HEK293 (cell line): Measurements from ENCODE around the gene ATP6V1A.

Source experiments
- CTCF ChIA-PET: fragments of 350-600 bp; formaldehyde crosslinking; extraction: SDS; loops from one replicate; lab custom pipeline; 2021; ENCODE audit warnings: antibody characterized with exemption; lab: Yijun Ruan, JAX
- POLR2A ChIA-PET: fragments of 300-600 bp; formaldehyde crosslinking; extraction: SDS; loops from one replicate; lab custom pipeline; 2020; ENCODE audit warnings: antibody characterized with exemption, inconsistent platforms; lab: Yijun Ruan, JAX
- H3K27ac ChIP-seq: fragments of 200-500 bp; sonication (Bioruptor generic); 2 replicates; pipeline ENCODE4 v1.5.1; 2014; ENCODE audit warnings: low read depth, low read length, control low read depth, inconsistent platforms; ENCODE audit errors: extremely low read depth
- H3K36me3 ChIP-seq, 2 experiments: fragments of 200-500 bp in 1 of 2; sonication (Bioruptor generic) in 1 of 2; 1 replicate in 1 of 2; 2 replicates in 1 of 2; pipeline ENCODE4 v1.5.1; 2014 to 2017; ENCODE audit warnings: inconsistent platforms in 2 of 2, low read length in 2 of 2; ENCODE audit not compliant: control insufficient read depth in 2 of 2, insufficient read depth in 1 of 2
- H3K4me1 ChIP-seq: fragments of 200-500 bp; sonication (Bioruptor generic); 2 replicates; pipeline ENCODE4 v1.5.1; 2014; ENCODE audit warnings: mild to moderate bottlenecking, low read length, inconsistent platforms; ENCODE audit not compliant: control insufficient read depth, insufficient read depth
- H3K4me3 ChIP-seq: 2 replicates; pipeline ENCODE4 v1.5.1; 2011; ENCODE audit warnings: low read depth, mild to moderate bottlenecking, control low read depth, low read length, moderate library complexity
- H3K9me3 ChIP-seq: fragments of 200-500 bp; sonication (Bioruptor generic); 2 replicates; pipeline ENCODE4 v1.5.1; 2014; ENCODE audit warnings: low read depth, low read length, inconsistent platforms; ENCODE audit not compliant: control insufficient read depth, insufficient read depth
- EGR2 ChIP-seq: fragments of 450-650 bp; formaldehyde crosslinking; IDR thresholded peaks from 2 replicates; pipeline ENCODE4 v1.5.1; 2016; ENCODE audit warnings: low read depth, missing biosample characterization, missing genetic modification characterization
- GLIS2 ChIP-seq: fragments of 450-650 bp; formaldehyde crosslinking; IDR thresholded peaks from 2 replicates; pipeline ENCODE4 v1.5.1; 2016; ENCODE audit warnings: missing biosample characterization, missing genetic modification characterization
- PRDM1 ChIP-seq: fragments of 450-650 bp; formaldehyde crosslinking; IDR thresholded peaks from 2 replicates; pipeline ENCODE4; 2016; ENCODE audit warnings: missing biosample characterization, missing genetic modification characterization
- SETDB1 ChIP-seq: IDR thresholded peaks from one replicate; pipeline ENCODE4 v1.6.1; 2017; ENCODE audit warnings: mild to moderate bottlenecking, low read length, moderate library complexity, mixed read lengths; ENCODE audit not compliant: insufficient read length
- SP3 ChIP-seq: fragments of 450-650 bp; formaldehyde crosslinking; IDR thresholded peaks from 2 replicates; pipeline ENCODE4 v1.5.1; 2016; ENCODE audit warnings: missing biosample characterization, missing genetic modification characterization
- SP7 ChIP-seq: fragments of 450-650 bp; formaldehyde crosslinking; IDR thresholded peaks from 2 replicates; pipeline ENCODE4 v1.5.1; 2016; ENCODE audit warnings: missing biosample characterization, missing genetic modification characterization
- WT1 ChIP-seq: fragments of 450-650 bp; formaldehyde crosslinking; IDR thresholded peaks from 2 replicates; pipeline ENCODE4 v1.5.1; 2016; ENCODE audit warnings: missing biosample characterization, missing genetic modification characterization
- YY1 ChIP-seq: fragments of 450-650 bp; formaldehyde crosslinking; IDR thresholded peaks from 2 replicates; pipeline ENCODE4 v1.5.1; 2018; ENCODE audit warnings: missing biosample characterization, missing genetic modification characterization
- ZBTB17 ChIP-seq: fragments of 450-650 bp; formaldehyde crosslinking; IDR thresholded peaks from 2 replicates; pipeline ENCODE4 v1.5.1; 2016; ENCODE audit warnings: missing biosample characterization, missing genetic modification characterization
- ZBTB20 ChIP-seq: fragments of 450-650 bp; formaldehyde crosslinking; IDR thresholded peaks from 2 replicates; pipeline ENCODE4 v1.5.1; 2016; ENCODE audit warnings: missing biosample characterization, missing genetic modification characterization
- ZNF2 ChIP-seq: fragments of 450-650 bp; formaldehyde crosslinking; IDR thresholded peaks from 2 replicates; pipeline ENCODE4 v1.5.1; 2016; ENCODE audit warnings: missing biosample characterization, missing genetic modification characterization
- ZNF335 ChIP-seq: fragments of 450-650 bp; formaldehyde crosslinking; conservative IDR thresholded peaks from 2 replicates; pipeline ENCODE4 v1.5.1; 2016; ENCODE audit warnings: missing biosample characterization, missing genetic modification characterization
- ZNF341 ChIP-seq: fragments of 450-650 bp; formaldehyde crosslinking; IDR thresholded peaks from 2 replicates; pipeline ENCODE4; 2016; ENCODE audit warnings: low read depth, missing biosample characterization, missing genetic modification characterization
- ZNF366 ChIP-seq: fragments of 450-650 bp; formaldehyde crosslinking; conservative IDR thresholded peaks from 2 replicates; pipeline ENCODE4 v1.5.1; 2016; ENCODE audit warnings: missing biosample characterization, missing genetic modification characterization
- ZNF394 ChIP-seq: fragments of 450-650 bp; formaldehyde crosslinking; IDR thresholded peaks from 2 replicates; pipeline ENCODE4 v1.5.1; 2016; ENCODE audit warnings: missing biosample characterization, missing genetic modification characterization, mild to moderate bottlenecking, moderate library complexity, borderline replicate concordance
- ZNF426 ChIP-seq: fragments of 450-650 bp; formaldehyde crosslinking; IDR thresholded peaks from 2 replicates; pipeline ENCODE4 v1.5.1; 2017; ENCODE audit warnings: missing biosample characterization, missing genetic modification characterization, mild to moderate bottlenecking, inconsistent platforms, moderate library complexity
- ZNF596 ChIP-seq: fragments of 450-650 bp; IDR thresholded peaks from 2 replicates; pipeline ENCODE4 v1.5.0; 2018; ENCODE audit warnings: missing biosample characterization, mild to moderate bottlenecking, missing genetic modification characterization, moderate library complexity
- ZNF629 ChIP-seq: fragments of 450-650 bp; formaldehyde crosslinking; IDR thresholded peaks from 2 replicates; pipeline ENCODE4 v1.5.1; 2017; ENCODE audit warnings: missing biosample characterization, missing genetic modification characterization
- ZNF660 ChIP-seq: fragments of 450-650 bp; IDR thresholded peaks from 2 replicates; pipeline ENCODE4 v1.5.1; 2018; ENCODE audit warnings: missing biosample characterization, mild to moderate bottlenecking, missing genetic modification characterization
- ZNF843 ChIP-seq: fragments of 450-650 bp; formaldehyde crosslinking; IDR thresholded peaks from 2 replicates; pipeline ENCODE4 v1.5.1; 2016; ENCODE audit warnings: missing biosample characterization, missing genetic modification characterization
- TF ChIP-seq, protein P1 (sequence below): fragments of 450-650 bp; formaldehyde crosslinking; IDR thresholded peaks from 2 replicates; pipeline ENCODE4 v1.5.1; 2016; ENCODE audit warnings: missing biosample characterization, missing genetic modification characterization
- TF ChIP-seq, protein P2 (sequence below): fragments of 450-650 bp; formaldehyde crosslinking; IDR thresholded peaks from 2 replicates; pipeline ENCODE4 v1.5.1; 2017; ENCODE audit warnings: missing biosample characterization, missing genetic modification characterization
- TF ChIP-seq, protein P3 (sequence below): fragments of 450-650 bp; formaldehyde crosslinking; IDR thresholded peaks from 2 replicates; pipeline ENCODE4 v1.5.1; 2016; ENCODE audit warnings: missing biosample characterization, missing genetic modification characterization
- TF ChIP-seq, protein P4 (sequence below): fragments of 450-650 bp; formaldehyde crosslinking; IDR thresholded peaks from 2 replicates; pipeline ENCODE4 v1.5.1; 2016; ENCODE audit warnings: missing biosample characterization, missing genetic modification characterization

Gene ATP6V1A

DNA sequence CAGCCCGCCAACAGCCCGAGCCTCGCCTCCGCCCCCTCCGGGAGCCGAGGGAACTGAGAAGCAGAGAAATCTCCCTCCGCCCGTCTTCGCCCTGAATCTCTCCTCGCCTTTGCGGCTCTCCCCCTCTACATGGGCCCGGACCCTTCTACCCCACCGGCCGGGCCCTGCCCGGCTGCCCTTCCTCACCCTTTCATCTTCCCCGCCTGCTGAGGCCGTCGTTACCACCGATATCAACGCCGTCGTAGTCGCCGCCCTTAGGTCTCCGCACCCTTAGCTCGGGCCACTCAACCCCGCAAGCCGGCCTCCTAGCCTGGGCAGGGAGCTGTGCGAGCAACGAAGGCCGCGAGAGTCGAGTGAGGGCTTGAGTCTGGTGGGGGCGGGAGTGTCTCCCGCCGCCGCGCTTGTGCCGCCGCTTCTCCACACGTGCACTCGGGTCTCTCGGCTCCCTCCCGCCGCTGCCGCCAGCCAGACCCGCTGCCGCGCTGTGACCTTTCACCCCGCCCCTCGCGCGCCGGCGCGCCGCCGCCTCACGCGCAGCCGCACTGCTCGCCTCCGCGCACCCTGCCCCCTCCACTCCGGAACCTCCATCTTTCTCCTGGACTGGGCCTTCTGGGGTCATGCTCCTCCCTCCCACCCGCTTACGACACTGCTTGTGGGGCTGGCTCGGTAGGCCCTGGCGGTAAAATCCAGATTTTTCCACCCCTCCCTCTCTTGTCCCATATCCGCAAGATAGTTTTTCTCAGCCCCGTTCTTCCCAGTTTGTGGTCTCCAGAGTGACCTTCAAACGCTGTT, 883 bp upstream of the ATP6V1A start, which contains the start of gene NAA50 (continued):
- TF ChIP-seq, protein P1, sequence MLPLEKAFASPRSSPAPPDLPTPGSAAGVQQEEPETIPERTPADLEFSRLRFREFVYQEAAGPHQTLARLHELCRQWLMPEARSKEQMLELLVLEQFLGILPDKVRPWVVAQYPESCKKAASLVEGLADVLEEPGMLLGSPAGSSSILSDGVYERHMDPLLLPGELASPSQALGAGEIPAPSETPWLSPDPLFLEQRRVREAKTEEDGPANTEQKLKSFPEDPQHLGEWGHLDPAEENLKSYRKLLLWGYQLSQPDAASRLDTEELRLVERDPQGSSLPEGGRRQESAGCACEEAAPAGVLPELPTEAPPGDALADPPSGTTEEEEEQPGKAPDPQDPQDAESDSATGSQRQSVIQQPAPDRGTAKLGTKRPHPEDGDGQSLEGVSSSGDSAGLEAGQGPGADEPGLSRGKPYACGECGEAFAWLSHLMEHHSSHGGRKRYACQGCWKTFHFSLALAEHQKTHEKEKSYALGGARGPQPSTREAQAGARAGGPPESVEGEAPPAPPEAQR (tag by site-specific recombination): no peak
- 0 out of 2 replicates have a peak, but pooled peaks have one; percentile 17 for TF ChIP-seq ZNF2 (tag by site-specific recombination)
- TF ChIP-seq SETDB1: no peak
- TF ChIP-seq ZNF596 (tag by site-specific recombination): no peak
- TF ChIP-seq ZNF843 (tag by site-specific recombination): peak; percentile 12; the same call in 1 of the 2 replicates
- peak; percentile 60; the same call in 1 of the 2 replicates for TF ChIP-seq YY1 (tag by site-specific recombination)
- TF ChIP-seq EGR2 (tag by site-specific recombination): 0 out of 2 replicates have a peak, but pooled peaks have one; percentile 18
- TF ChIP-seq ZNF341 (tag by site-specific recombination): peak; percentile 85
- TF ChIP-seq, protein P2, sequence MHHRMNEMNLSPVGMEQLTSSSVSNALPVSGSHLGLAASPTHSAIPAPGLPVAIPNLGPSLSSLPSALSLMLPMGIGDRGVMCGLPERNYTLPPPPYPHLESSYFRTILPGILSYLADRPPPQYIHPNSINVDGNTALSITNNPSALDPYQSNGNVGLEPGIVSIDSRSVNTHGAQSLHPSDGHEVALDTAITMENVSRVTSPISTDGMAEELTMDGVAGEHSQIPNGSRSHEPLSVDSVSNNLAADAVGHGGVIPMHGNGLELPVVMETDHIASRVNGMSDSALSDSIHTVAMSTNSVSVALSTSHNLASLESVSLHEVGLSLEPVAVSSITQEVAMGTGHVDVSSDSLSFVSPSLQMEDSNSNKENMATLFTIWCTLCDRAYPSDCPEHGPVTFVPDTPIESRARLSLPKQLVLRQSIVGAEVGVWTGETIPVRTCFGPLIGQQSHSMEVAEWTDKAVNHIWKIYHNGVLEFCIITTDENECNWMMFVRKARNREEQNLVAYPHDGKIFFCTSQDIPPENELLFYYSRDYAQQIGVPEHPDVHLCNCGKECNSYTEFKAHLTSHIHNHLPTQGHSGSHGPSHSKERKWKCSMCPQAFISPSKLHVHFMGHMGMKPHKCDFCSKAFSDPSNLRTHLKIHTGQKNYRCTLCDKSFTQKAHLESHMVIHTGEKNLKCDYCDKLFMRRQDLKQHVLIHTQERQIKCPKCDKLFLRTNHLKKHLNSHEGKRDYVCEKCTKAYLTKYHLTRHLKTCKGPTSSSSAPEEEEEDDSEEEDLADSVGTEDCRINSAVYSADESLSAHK: no peak
- no peak for TF ChIP-seq ZNF660
- TF ChIP-seq ZNF366 (tag by site-specific recombination): peak; percentile 73; the same call in 1 of the 2 replicates
- TF ChIP-seq GLIS2 (tag by site-specific recombination): peak; percentile 61
- TF ChIP-seq, protein P3, sequence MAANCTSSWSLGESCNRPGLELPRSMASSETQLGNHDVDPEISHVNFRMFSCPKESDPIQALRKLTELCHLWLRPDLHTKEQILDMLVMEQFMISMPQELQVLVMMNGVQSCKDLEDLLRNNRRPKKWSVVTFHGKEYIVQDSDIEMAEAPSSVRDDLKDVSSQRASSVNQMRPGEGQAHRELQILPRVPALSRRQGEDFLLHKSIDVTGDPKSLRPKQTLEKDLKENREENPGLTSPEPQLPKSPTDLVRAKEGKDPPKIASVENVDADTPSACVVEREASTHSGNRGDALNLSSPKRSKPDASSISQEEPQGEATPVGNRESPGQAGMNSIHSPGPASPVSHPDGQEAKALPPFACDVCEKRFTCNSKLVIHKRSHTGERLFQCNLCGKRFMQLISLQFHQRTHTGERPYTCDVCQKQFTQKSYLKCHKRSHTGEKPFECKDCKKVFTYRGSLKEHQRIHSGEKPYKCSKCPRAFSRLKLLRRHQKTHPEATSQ: 0 out of 2 replicates have a peak, but pooled peaks have one; percentile 64
- TF ChIP-seq, protein P4, sequence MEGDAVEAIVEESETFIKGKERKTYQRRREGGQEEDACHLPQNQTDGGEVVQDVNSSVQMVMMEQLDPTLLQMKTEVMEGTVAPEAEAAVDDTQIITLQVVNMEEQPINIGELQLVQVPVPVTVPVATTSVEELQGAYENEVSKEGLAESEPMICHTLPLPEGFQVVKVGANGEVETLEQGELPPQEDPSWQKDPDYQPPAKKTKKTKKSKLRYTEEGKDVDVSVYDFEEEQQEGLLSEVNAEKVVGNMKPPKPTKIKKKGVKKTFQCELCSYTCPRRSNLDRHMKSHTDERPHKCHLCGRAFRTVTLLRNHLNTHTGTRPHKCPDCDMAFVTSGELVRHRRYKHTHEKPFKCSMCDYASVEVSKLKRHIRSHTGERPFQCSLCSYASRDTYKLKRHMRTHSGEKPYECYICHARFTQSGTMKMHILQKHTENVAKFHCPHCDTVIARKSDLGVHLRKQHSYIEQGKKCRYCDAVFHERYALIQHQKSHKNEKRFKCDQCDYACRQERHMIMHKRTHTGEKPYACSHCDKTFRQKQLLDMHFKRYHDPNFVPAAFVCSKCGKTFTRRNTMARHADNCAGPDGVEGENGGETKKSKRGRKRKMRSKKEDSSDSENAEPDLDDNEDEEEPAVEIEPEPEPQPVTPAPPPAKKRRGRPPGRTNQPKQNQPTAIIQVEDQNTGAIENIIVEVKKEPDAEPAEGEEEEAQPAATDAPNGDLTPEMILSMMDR (tag by site-specific recombination): peak; percentile 68; the same call in 1 of the 2 replicates
- peak; percentile 54; the same call in 1 of the 2 replicates for TF ChIP-seq ZNF629 (tag by site-specific recombination)
- peak; percentile 43; the same call in 1 of the 2 replicates for TF ChIP-seq SP3 (tag by site-specific recombination)

DNA sequence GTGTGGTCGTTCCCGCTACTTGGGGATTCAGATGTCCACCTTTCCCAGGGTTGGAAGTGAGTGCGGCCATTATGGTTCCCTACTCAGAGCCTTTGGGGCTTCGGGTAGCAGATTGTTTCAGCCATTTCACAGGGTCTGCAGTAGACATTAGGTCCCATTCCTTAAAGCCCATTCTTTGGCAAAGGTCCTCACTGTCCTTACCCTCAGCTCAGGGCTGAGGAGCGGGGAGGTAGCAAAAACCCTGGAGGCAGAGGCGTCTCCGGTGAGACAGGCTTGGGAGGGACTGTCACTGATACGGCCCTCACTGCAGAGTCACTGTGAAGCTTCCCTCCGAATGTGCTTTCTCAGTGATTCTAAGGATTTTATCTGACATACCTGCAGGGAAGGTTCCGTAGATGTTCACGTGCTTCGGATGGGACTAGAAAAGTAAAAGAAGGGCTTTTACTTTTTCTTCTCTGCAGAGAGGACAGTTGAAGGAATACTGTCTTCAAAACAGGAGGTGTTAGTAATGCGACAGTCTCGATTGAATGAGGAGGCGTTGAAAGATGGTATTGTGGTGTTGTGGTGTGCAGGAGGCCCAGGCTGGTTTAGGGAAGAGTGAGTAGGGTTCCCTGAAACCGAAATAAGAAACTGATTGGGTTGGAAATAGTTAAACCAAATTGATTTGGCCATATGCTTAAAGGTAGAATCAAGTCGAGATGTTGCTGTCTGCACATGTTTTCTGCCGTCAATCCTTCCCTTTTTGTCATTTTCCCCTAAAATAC, 630 bp downstream of the ATP6V1A start:
- Histone ChIP-seq H3K36me3 (no peaks in the 10 kb centered on the region), H3K4me1 (no peaks in the 10 kb centered on the region), H3K9me3 (no peaks in the 10 kb centered on the region), H3K4me3 (peak overlapping the region; percentile 86), H3K27ac (peak overlapping the region; percentile 25; the same call in 1 of the 2 replicates)
- ChIA-PET CTCF (interaction anchor here (0.8 kb wide), 2 partner anchors 9 to 89 kb away, joined by 3 read pairs; no protein-coding TSS in a partner anchor), POLR2A (no interaction called here)
- TF ChIP-seq ZNF335 (tag by site-specific recombination) (peak; percentile 48), ZBTB17 (tag by site-specific recombination) (peak; percentile 44; the same call in 1 of the 2 replicates), WT1 (no peak), SP7 (0 out of 2 replicates have a peak, but pooled peaks have one; percentile 3), ZBTB20 (tag by site-specific recombination) (0 out of 2 replicates have a peak, but pooled peaks have one; percentile 22), PRDM1 (tag by site-specific recombination) (peak; percentile 50), ZNF426 (tag by site-specific recombination) (no peak), YY1 (tag by site-specific recombination) (0 out of 2 replicates have a peak, but pooled peaks have one; percentile 59), ZNF394 (tag by site-specific recombination) (no peak)
- TF ChIP-seq, protein P2: peak; percentile 61
